ENCODE measurements around the gene IL1B.

DNA sequence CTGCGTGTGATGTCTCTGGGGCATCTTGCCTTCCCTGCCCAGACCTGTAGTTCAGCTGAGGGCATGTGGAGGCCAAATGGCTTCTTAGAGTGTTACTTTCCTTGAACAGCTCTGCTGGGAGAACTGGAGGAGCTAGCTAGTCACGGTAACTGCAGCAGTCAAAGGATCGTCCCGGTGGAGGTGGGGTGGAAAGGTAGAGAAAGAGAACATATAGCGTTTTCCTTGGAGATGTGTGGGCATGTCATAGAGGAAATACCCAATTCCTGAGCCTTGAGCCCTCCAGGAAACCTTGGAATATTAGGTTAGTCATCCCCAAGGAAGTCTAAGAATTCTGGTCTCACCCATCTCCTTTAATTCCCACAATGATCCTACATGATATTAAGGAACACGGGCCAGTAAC is 40.8 kb upstream of the IL1B start:
- TF ChIP-seq TAF1 (IDR thresholded peaks at IDR 0.05; ENCODE audit: low read depth, low read length) (no peak), EGR1 (IDR thresholded peaks at IDR 0.05; ENCODE audit: borderline replicate concordance, low read depth, low read length) (no peak), POLR2AphosphoS5 (IDR thresholded peaks at IDR 0.05; ENCODE audit: low read depth, low read length) (no peak), POLR2A (IDR thresholded peaks at IDR 0.05; ENCODE audit: control extremely low read depth in 1 of 2, low read depth in 2 of 2, low read length in 2 of 2) (no peak), CHD2 (IDR thresholded peaks at IDR 0.05; ENCODE audit: low read length) (no peak), EZH2 (IDR thresholded peaks at IDR 0.05; ENCODE audit: low read depth, low read length, severe bottlenecking) (no peak), BACH1 (IDR thresholded peaks at IDR 0.05; ENCODE audit: low read length) (no peak), TCF12 (IDR thresholded peaks at IDR 0.05; ENCODE audit: low read depth, low read length) (no peak), KDM1A (IDR thresholded peaks at IDR 0.05; ENCODE audit: borderline replicate concordance, low read length) (no peak)
- TF ChIP-seq, protein P1, sequence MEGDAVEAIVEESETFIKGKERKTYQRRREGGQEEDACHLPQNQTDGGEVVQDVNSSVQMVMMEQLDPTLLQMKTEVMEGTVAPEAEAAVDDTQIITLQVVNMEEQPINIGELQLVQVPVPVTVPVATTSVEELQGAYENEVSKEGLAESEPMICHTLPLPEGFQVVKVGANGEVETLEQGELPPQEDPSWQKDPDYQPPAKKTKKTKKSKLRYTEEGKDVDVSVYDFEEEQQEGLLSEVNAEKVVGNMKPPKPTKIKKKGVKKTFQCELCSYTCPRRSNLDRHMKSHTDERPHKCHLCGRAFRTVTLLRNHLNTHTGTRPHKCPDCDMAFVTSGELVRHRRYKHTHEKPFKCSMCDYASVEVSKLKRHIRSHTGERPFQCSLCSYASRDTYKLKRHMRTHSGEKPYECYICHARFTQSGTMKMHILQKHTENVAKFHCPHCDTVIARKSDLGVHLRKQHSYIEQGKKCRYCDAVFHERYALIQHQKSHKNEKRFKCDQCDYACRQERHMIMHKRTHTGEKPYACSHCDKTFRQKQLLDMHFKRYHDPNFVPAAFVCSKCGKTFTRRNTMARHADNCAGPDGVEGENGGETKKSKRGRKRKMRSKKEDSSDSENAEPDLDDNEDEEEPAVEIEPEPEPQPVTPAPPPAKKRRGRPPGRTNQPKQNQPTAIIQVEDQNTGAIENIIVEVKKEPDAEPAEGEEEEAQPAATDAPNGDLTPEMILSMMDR (IDR thresholded peaks at IDR 0.05; ENCODE audit: control extremely low read depth in 1 of 3, insufficient read depth in 1 of 3, low read depth in 1 of 3, low read length in 3 of 3), result no peak
- TF ChIP-seq, protein P2, sequence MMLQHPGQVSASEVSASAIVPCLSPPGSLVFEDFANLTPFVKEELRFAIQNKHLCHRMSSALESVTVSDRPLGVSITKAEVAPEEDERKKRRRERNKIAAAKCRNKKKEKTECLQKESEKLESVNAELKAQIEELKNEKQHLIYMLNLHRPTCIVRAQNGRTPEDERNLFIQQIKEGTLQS (IDR thresholded peaks at IDR 0.05; ENCODE audit: insufficient read depth, low read depth, low read length), result no peak
- TF ChIP-seq, protein P3, sequence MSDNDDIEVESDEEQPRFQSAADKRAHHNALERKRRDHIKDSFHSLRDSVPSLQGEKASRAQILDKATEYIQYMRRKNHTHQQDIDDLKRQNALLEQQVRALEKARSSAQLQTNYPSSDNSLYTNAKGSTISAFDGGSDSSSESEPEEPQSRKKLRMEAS (IDR thresholded peaks at IDR 0.05), result no peak

Data from H1 (cell line).